HG02571 (cell line): Measurements from ENCODE around the gene USP17L17.
"Not testable (repeated sequence)": the region's sequence is repeated elsewhere in the genome, so short reads cannot be mapped to it uniquely, and the experiment has no call there.

Source experiments
- ATAC-seq: cut with Tn5 transposase; IDR thresholded peaks from one replicate; pipeline ENCODE4 v1.9.1; 2021; ENCODE audit warnings: mild to moderate bottlenecking, moderate library complexity; ENCODE audit not compliant: unreplicated experiment

USP17L17 gene, protein sequence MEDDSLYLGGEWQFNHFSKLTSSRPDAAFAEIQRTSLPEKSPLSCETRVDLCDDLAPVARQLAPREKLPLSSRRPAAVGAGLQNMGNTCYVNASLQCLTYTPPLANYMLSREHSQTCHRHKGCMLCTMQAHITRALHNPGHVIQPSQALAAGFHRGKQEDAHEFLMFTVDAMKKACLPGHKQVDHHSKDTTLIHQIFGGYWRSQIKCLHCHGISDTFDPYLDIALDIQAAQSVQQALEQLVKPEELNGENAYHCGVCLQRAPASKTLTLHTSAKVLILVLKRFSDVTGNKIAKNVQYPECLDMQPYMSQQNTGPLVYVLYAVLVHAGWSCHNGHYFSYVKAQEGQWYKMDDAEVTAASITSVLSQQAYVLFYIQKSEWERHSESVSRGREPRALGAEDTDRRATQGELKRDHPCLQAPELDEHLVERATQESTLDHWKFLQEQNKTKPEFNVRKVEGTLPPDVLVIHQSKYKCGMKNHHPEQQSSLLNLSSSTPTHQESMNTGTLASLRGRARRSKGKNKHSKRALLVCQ

GRCh38 chr4:9243579-9243978, at the start of gene USP17L17:
TSS of gene USP17L17 (plus strand) at chr4:9243879. CDS start at chr4:9243879, 0 bp downstream.
- ATAC-seq, result not testable (repeated sequence)

GRCh38 chr4:9210357-9210756, 33.3 kb upstream of the USP17L17 start, which contains the start of gene USP17L10:
TSS of gene USP17L10 (plus strand) at chr4:9210657. CDS start at chr4:9210657, 0 bp downstream.
- not testable (repeated sequence) for ATAC-seq

DNA sequence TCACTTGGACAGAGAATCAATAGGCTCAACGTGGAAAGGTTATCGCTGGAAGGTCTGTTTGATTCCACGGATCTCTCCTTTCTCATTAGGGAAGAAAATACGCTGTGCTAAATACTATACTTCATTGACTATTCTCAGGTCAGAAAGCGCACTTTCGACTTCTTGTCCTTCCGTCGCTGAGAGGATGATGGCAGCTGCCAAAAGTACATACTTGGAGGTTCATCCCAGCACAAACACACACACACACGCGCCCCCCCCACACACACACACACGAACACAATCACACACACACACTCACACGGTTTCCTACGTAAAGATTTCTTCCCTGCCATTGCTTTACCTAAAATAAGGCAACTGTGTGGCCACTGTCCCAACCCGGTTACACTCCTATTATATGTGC, 29.0 kb upstream of the USP17L17 start:
- ATAC-seq, result not testable (repeated sequence)

GRCh38 chr4:9215105-9215504, 28.6 kb upstream of the USP17L17 start, which contains the start of gene USP17L11:
TSS of gene USP17L11 (plus strand) at chr4:9215405. CDS start at chr4:9215405, 0 bp downstream.
- not testable (repeated sequence) for ATAC-seq

- ATAC-seq, result not testable (repeated sequence)
Measured at GRCh38 chr4:9219852-9220251, 23.8 kb upstream of the USP17L17 start, which contains the start of gene USP17L12. TSS of gene USP17L12 (plus strand) at chr4:9220152. CDS start at chr4:9220152, 0 bp downstream.

GRCh38 chr4:9224596-9224995, 19.1 kb upstream of the USP17L17 start, which contains the start of gene USP17L13:
TSS of gene USP17L13 (plus strand) at chr4:9224896. CDS start at chr4:9224896, 0 bp downstream.
- ATAC-seq, result not testable (repeated sequence)

DNA sequence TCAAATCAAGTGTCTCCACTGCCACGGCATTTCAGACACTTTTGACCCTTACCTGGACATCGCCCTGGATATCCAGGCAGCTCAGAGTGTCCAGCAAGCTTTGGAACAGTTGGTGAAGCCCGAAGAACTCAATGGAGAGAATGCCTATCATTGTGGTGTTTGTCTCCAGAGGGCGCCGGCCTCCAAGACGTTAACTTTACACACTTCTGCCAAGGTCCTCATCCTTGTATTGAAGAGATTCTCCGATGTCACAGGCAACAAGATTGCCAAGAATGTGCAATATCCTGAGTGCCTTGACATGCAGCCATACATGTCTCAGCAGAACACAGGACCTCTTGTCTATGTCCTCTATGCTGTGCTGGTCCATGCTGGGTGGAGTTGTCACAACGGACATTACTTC, 13.4 kb upstream of the USP17L17 start:
- not testable (repeated sequence) for ATAC-seq

DNA sequence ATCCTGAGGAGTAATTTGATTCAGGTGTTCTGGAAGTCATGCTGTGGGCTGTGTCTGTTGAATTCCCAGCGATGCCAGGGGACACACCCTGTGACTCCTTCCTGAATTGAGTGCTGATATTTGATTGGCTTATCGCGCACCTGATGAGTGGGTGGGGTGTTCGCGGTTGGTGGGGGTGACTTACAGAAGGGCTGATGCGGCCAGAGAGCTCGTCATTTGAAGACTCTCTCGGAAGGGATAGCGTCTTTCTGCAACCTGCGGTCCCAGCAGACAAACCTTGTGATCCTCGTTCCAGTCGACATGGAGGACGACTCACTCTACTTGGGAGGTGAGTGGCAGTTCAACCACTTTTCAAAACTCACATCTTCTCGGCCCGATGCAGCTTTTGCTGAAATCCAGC, 9.6 kb upstream of the USP17L17 start, which contains the start of gene USP17L15:
Gene USP17L15, plus strand, starts transcription at position 301 of the 400 bp plus-strand sequence. Its CDS starts 0 bp downstream, at position 301.
- ATAC-seq, result not testable (repeated sequence)

DNA sequence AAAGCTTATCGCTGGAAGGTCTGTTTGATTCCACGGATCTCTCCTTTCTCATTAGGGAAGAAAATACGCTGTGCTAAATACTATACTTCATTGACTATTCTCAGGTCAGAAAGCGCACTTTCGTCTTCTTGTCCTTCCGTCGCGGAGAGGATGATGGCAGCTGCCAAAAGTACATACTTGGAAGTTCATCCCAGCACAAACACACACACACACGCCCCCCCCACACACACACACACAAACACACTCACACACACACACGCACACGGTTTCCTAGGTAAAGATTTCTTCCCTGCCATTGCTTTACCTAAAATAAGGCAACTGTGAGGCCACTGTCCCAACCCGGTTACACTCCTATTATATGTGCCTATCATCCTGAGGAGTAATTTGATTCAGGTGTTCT, 5.2 kb upstream of the USP17L17 start:
- not testable (repeated sequence) for ATAC-seq

DNA sequence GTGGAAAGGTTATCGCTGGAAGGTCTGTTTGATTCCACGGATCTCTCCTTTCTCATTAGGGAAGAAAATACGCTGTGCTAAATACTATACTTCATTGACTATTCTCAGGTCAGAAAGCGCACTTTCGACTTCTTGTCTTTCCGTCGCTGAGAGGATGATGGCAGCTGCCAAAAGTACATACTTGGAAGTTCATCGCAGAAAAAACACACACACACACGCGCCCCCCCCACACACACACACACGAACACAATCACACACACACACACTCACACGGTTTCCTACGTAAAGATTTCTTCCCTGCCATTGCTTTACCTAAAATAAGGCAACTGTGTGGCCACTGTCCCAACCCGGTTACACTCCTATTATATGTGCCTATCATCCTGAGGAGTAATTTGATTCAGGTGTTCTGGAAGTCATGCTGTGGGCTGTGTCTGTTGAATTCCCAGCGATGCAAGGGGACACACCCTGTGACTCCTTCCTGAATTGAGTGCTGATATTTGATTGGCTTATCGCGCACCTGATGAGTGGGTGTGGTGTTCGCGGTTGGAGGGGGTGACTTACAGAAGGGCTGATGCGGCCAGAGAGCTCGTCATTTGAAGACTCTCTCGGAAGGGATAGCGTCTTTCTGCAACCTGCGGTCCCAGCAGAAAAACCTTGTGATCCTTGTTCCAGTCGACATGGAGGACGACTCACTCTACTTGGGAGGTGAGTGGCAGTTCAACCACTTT, 4.4 kb downstream of the USP17L17 start, which contains the start of gene USP17L18:
Gene USP17L18, plus strand, starts transcription at position 678 of the 728 bp plus-strand sequence. Its CDS starts 0 bp downstream, at position 678.
- not testable (repeated sequence) for ATAC-seq

- not testable (repeated sequence) for ATAC-seq
Measured at GRCh38 chr4:9253078-9253477, 9.4 kb downstream of the USP17L17 start, which contains the start of gene USP17L19. TSS of gene USP17L19 (plus strand) at chr4:9253378. CDS start at chr4:9253378, 0 bp downstream.

GRCh38 chr4:9257824-9258223, 14.1 kb downstream of the USP17L17 start, which contains the start of gene USP17L20:
TSS of gene USP17L20 (plus strand) at chr4:9258124. CDS start at chr4:9258124, 0 bp downstream.
- not testable (repeated sequence) for ATAC-seq

DNA sequence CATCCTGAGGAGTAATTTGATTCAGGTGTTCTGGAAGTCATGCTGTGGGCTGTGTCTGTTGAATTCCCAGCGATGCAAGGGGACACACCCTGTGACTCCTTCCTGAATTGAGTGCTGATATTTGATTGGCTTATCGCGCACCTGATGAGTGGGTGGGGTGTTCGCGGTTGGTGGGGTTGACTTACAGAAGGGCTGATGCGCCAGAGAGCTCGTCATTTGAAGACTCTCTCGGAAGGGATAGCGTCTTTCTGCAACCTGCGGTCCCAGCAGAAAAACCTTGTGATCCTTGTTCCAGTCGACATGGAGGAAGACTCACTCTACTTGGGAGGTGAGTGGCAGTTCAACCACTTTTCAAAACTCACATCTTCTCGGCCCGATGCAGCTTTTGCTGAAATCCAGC, 18.9 kb downstream of the USP17L17 start, which contains the start of gene USP17L21:
Gene USP17L21, plus strand, starts transcription at position 301 of the 400 bp plus-strand sequence. Its CDS starts 0 bp downstream, at position 301.
- not testable (repeated sequence) for ATAC-seq

DNA sequence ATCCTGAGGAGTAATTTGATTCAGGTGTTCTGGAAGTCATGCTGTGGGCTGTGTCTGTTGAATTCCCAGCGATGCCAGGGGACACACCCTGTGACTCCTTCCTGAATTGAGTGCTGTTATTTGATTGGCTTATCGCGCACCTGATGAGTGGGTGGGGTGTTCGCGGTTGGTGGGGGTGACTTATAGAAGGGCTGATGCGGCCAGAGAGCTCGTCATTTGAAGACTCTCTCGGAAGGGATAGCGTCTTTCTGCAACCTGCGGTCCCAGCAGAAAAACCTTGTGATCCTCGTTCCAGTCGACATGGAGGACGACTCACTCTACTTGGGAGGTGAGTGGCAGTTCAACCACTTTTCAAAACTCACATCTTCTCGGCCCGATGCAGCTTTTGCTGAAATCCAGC, 23.6 kb downstream of the USP17L17 start, which contains the start of gene USP17L22:
Gene USP17L22, plus strand, starts transcription at position 301 of the 400 bp plus-strand sequence. Its CDS starts 0 bp downstream, at position 301.
- ATAC-seq, result not testable (repeated sequence)

DNA sequence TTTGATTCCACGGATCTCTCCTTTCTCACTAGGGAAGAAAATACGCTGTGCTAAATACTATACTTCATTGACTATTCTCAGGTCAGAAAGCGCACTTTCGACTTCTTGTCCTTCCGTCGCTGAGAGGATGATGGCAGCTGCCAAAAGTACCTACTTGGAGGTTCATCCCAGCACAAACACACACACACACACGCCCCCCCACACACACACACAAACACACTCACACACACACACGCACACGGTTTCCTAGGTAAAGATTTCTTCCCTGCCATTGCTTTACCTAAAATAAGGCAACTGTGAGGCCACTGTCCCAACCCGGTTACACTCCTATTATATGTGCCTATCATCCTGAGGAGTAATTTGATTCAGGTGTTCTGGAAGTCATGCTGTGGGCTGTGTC, 28.0 kb downstream of the USP17L17 start:
- not testable (repeated sequence) for ATAC-seq
